K562 (cell line): ENCODE results near the gene PPM1N. TPM values are rescaled to one million over a fixed set of nuclear protein-coding genes. Genes with fewer than 3 reads are reported as not detected.

Experiments used
- BHLHE40 ChIP-seq: IDR thresholded peaks from 2 replicates; pipeline ENCODE4 v1.6.1; 2011; ENCODE audit warnings: low read length, improper control_type of control experiment
- CREB1 ChIP-seq, 2 experiments: sonication (generic) in 1 of 2; formaldehyde crosslinking in 1 of 2; IDR thresholded peaks; 2 replicates each; pipeline versions ENCODE4 v1.6.1 to v1.8.0; 2012 to 2022; ENCODE audit warnings: inconsistent platforms in 1 of 2, mild to moderate bottlenecking in 1 of 2, missing genetic modification reagents in 1 of 2, moderate library complexity in 1 of 2
- FOSL1 ChIP-seq: fragments of 200-800 bp; sonication (Bioruptor generic); conservative IDR thresholded peaks from 2 replicates; pipeline ENCODE4 v1.6.1; 2016; ENCODE audit warnings: missing genetic modification characterization, missing compliant biosample characterization
- HMGN3 ChIP-seq: IDR thresholded peaks from 2 replicates; pipeline ENCODE4 v1.6.1; 2011; ENCODE audit warnings: borderline replicate concordance, low read depth, mild to moderate bottlenecking, mixed read lengths, low read length; ENCODE audit not compliant: insufficient read length; ENCODE audit errors: extremely low read depth
- JUND ChIP-seq, 2 experiments: IDR thresholded peaks; 2 replicates in 1 of 2; 3 replicates in 1 of 2; pipeline ENCODE4 v1.6.1; 2011; ENCODE audit warnings: borderline replicate concordance in 2 of 2, low read depth in 2 of 2, low read length in 2 of 2, improper control_type of control experiment in 1 of 2, missing biosample characterization in 1 of 2, missing genetic modification characterization in 1 of 2, missing genetic modification reagents in 1 of 2
- MAFF ChIP-seq: IDR thresholded peaks from 2 replicates; pipeline ENCODE4 v1.6.1; 2012; ENCODE audit warnings: low read length, improper control_type of control experiment
- MEIS2 ChIP-seq: fragments of 450-650 bp; IDR thresholded peaks from 2 replicates; pipeline ENCODE4 v1.6.1; 2014; ENCODE audit warnings: mild to moderate bottlenecking; ENCODE audit not compliant: partially characterized antibody
- SRF ChIP-seq, 2 experiments: fragments of 250-450, 450-650 bp in 1 of 2; sonication (Bioruptor Pico) in 1 of 2; sonication (generic) in 1 of 2; formaldehyde crosslinking; IDR thresholded peaks; 2 replicates each; pipeline versions ENCODE4 v1.5.0 to v1.5.1; 2020 to 2022; ENCODE audit warnings: mild to moderate bottlenecking in 1 of 2, missing genetic modification reagents in 1 of 2
- ZBTB43 ChIP-seq: sonication (generic); formaldehyde crosslinking; IDR thresholded peaks from 2 replicates; pipeline ENCODE4 v1.8.0; 2023; ENCODE audit warnings: mild to moderate bottlenecking, missing genetic modification reagents
- ZKSCAN1 ChIP-seq: fragments of 150-350 bp; IDR thresholded peaks from 2 replicates; pipeline ENCODE4 v1.6.1; 2016; ENCODE audit warnings: low read depth, low read length
- ZNF143 ChIP-seq: sonication (generic); formaldehyde crosslinking; IDR thresholded peaks from 2 replicates; pipeline ENCODE4 v1.9.0; 2022; ENCODE audit warnings: mild to moderate bottlenecking, missing genetic modification reagents
- polyA plus RNA-seq, 8 experiments: library from polyadenylated mRNA; depleted of rRNA in 4 of 8; stranded (reverse) in 5 of 8; unstranded in 3 of 8; fragments of >200 nt; fragmentation: Nextera tagmentation in 2 of 8; fragmentation: Illumina TruSeq in 1 of 8; extraction: Ambion mirVana in 2 of 8; extraction: Trizol in 1 of 8; gene quantifications; 2 replicates each; pipeline versions ENCODE4 v1.2.1 to v1.2.3, GENCODE V29; 2011 to 2014; ENCODE audit warnings: inconsistent platforms in 1 of 8, missing spikeins in 1 of 8
- total RNA-seq, 7 experiments: library from RNA; depleted of rRNA in 6 of 7; stranded (reverse); fragments of >200 nt in 6 of 7; fragmentation: Illumina TruSeq in 2 of 7; extraction: Trizol in 2 of 7; gene quantifications; 2 replicates each; pipeline versions ENCODE4 v1.2.1 to v1.2.3, GENCODE V29; 2011 to 2021; ENCODE audit warnings: low replicate concordance in 1 of 7
- TF ChIP-seq, protein P1 (sequence below), 2 experiments: fragments of 450-650 bp in 1 of 2; sonication (generic) in 1 of 2; formaldehyde crosslinking in 1 of 2; IDR thresholded peaks; 2 replicates each; pipeline versions ENCODE4 v1.7.1 to v1.9.0; 2016 to 2022; ENCODE audit warnings: inconsistent platforms in 1 of 2, mild to moderate bottlenecking in 1 of 2, missing genetic modification reagents in 1 of 2
- TF ChIP-seq, protein P2 (sequence below), 3 experiments: fragments of 200-800 bp in 1 of 3; sonication (Bioruptor generic) in 1 of 3; sonication (generic) in 1 of 3; formaldehyde crosslinking in 1 of 3; IDR thresholded peaks; 2 replicates each; pipeline versions ENCODE4 v1.6.1 to v1.8.0; 2016 to 2022; ENCODE audit warnings: mild to moderate bottlenecking in 2 of 3, missing compliant biosample characterization in 2 of 3, missing genetic modification characterization in 2 of 3, missing genetic modification reagents in 1 of 3

PPM1N gene
- total and polyA plus RNA-seq, 9 of the 15 experiments (the other 6 are each of a cell fraction or from before 2014, with no cell fraction given), result 4.5 to 15.6 (median 8.7) TPM

- TF ChIP-seq, protein P1, sequence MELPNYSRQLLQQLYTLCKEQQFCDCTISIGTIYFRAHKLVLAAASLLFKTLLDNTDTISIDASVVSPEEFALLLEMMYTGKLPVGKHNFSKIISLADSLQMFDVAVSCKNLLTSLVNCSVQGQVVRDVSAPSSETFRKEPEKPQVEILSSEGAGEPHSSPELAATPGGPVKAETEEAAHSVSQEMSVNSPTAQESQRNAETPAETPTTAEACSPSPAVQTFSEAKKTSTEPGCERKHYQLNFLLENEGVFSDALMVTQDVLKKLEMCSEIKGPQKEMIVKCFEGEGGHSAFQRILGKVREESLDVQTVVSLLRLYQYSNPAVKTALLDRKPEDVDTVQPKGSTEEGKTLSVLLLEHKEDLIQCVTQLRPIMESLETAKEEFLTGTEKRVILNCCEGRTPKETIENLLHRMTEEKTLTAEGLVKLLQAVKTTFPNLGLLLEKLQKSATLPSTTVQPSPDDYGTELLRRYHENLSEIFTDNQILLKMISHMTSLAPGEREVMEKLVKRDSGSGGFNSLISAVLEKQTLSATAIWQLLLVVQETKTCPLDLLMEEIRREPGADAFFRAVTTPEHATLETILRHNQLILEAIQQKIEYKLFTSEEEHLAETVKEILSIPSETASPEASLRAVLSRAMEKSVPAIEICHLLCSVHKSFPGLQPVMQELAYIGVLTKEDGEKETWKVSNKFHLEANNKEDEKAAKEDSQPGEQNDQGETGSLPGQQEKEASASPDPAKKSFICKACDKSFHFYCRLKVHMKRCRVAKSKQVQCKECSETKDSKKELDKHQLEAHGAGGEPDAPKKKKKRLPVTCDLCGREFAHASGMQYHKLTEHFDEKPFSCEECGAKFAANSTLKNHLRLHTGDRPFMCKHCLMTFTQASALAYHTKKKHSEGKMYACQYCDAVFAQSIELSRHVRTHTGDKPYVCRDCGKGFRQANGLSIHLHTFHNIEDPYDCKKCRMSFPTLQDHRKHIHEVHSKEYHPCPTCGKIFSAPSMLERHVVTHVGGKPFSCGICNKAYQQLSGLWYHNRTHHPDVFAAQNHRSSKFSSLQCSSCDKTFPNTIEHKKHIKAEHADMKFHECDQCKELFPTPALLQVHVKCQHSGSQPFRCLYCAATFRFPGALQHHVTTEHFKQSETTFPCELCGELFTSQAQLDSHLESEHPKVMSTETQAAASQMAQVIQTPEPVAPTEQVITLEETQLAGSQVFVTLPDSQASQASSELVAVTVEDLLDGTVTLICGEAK (IDR thresholded peaks at IDR 0.05), result 0 out of 2 replicates have a peak, but pooled peaks have one; percentile 16
- TF ChIP-seq, protein P1 (CRISPR knock-in tag; IDR thresholded peaks at IDR 0.05), result no peak
- TF ChIP-seq ZBTB43 (CRISPR knock-in tag), result 0 out of 2 replicates have a peak, but pooled peaks have one; percentile 60
- peak; percentile 97 for TF ChIP-seq HMGN3
- TF ChIP-seq ZNF143, result no peak
- TF ChIP-seq ZKSCAN1, result no peak
- no peak for TF ChIP-seq MAFF
- TF ChIP-seq SRF (CRISPR knock-in tag; IDR thresholded peaks at IDR 0.05), result peak in 1 of 2 experiments; percentile 76; a peak in 2 of 4 replicates
- TF ChIP-seq BHLHE40, result peak; percentile 73
- TF ChIP-seq CREB1 (IDR thresholded peaks at IDR 0.05), result peak; percentile 93
- TF ChIP-seq CREB1 (CRISPR knock-in tag; IDR thresholded peaks at IDR 0.05), result peak; percentile 92
- peak; percentile 33 for TF ChIP-seq MEIS2
- TF ChIP-seq, protein P2, sequence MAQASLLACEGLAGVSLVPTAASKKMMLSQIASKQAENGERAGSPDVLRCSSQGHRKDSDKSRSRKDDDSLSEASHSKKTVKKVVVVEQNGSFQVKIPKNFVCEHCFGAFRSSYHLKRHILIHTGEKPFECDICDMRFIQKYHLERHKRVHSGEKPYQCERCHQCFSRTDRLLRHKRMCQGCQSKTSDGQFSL (CRISPR knock-in tag; IDR thresholded peaks at IDR 0.05), result peak; percentile 70
- TF ChIP-seq, protein P2 (tag; IDR thresholded peaks at IDR 0.05), result no peak
- peak; percentile 51; the same call in 1 of the 2 replicates for TF ChIP-seq JUND (IDR thresholded peaks at IDR 0.05; ENCODE audit: borderline replicate concordance, low read depth, low read length)
- TF ChIP-seq JUND (tag; IDR thresholded peaks at IDR 0.05; ENCODE audit: borderline replicate concordance, low read depth, low read length), result no peak; the same call in 2 of the 3 replicates
- no peak for TF ChIP-seq FOSL1 (tag)
These were observed 28.9 kb upstream of the PPM1N start (continued) for GRCh38 chr19:45469132-45469944.
